ENCODE results near the gene NEBL.
A peak's percentile ranks its signal among the peaks of the same experiment; 100 is the strongest.

The NEBL gene

DNA sequence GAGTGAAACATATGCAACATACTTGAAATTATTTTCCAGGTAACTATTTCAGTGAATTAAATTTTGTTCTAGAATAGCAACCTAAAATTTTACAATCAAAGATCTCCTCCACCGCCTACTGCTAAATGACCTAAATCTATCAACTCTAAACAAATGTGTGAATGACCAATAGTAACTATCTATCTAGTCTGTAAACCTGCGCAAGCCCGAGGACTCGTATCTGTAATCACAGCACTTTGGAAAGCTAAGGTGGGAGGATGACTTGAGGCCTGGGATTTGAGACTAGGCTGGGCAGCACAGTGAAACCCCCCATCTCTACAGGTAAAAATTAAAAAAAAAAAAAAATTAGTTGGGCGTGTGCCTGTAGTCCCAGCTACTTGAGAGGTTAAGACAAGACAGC lies 83.0 kb downstream of the NEBL start:
- DNase-seq (ENCODE audit: low read depth, low spot score), result no peak

DNA sequence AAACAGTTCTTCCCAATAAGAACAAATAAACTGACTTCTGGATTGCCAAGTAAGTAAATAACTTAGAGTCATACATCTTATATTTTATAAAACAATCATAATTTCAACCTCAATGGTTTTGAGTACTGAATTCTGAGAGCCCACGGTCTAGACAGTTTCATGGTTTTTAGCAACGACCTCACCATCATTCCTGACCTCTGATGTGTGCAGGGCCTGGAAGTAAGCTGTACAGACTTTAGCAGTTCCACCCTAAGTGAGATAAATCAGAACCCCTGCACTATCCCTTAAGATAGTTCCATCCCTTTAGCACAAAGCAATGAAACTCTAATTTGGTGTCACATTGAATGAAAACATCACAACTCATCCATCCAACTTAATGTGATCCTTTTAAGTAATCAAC lies 86.0 kb downstream of the NEBL start:
- no peak for DNase-seq (ENCODE audit: low read depth, low spot score)
- H3K4me3 ChIP-seq (ENCODE audit: low read length), result no peak overlapping the region

More for the DNA sequence above, 83.0 kb downstream of the NEBL start:
- no peak overlapping the region for H3K4me3 ChIP-seq (ENCODE audit: low read length)

DNA sequence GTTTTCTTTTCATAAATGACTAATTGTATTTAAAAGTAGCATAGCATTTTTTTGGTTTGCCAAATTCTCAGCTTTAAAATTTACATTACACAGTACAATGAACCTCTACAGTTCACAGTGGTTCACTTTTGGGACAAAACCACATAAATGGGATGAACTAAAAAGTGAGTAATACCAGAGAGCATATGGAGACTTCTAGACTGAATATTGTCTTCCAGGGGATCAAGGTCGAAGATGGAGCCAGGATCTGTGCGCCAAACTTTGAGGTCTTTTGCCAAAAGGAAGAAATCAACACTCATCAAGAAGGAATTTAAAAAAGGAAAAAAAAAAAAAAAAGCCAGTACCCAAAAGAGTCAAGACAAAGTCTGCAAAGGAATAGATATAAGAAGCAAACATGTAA lies 87.5 kb downstream of the NEBL start:
- no peak for DNase-seq (ENCODE audit: low read depth, low spot score)
- H3K4me3 ChIP-seq (ENCODE audit: low read length), result no peak overlapping the region

DNA sequence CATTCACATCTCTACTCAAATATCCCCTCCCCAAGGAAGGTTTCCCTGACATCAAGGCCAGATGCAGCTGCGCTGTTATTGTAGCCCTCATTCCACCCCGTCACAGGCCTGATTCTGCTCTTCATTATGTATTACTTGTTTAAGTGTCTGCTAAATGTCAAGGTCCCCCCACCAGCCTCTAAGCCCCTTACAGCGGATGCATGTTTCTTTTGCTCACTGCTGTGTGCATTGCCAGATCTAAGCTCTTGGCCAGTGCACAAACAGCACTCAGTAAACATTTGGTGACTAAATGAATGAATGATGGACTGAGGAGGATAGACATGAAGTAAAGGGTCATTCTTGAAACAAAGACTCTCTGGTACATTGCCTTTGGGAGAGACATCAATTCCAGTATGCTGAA lies 90.6 kb downstream of the NEBL start:
- no peak for DNase-seq (ENCODE audit: low read depth, low spot score)
- no peak overlapping the region for H3K4me3 ChIP-seq (ENCODE audit: low read length)

DNA sequence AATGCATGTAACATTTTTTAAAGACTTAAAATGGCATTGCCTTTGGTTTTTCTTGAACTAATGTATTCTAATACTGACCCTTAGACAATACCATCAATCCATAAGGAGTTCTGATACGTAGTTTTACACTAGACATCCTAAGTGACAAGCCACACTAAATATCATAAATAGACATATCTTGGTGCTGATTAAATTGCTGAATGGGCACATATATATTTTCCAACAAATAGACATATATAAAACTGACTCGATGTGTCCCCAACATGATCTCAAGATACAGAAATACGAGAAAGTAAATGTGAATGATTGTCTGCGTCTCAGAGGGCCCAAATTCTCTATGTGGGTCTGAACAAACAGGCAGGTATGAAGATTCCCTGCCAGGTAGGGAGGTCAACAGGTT lies 99.8 kb downstream of the NEBL start:
- DNase-seq (ENCODE audit: low read depth, low spot score), result no peak

DNA sequence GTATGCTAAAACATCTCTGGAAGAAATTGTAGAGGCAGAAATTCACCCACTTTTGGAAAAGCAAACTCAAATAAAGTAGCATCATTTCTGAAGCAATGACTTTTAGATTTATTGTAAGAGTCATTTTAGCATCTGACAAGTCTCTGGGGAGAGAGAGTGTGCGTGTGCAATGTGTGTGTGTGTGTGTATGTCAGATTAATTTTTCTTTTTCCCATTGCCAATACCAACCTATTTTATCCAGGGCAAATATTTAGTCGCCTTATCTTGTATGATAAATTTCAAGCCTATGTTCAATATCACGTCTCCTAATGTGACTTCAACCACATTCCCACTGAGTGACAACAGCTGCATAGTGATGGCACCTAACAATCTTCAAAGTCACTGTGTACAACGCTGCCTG lies 101.7 kb downstream of the NEBL start:
- no peak for DNase-seq (ENCODE audit: low read depth, low spot score)
- no peak overlapping the region for H3K4me3 ChIP-seq (ENCODE audit: low read length)

More for the DNA sequence above, 99.8 kb downstream of the NEBL start:
- no peak overlapping the region for H3K4me3 ChIP-seq (ENCODE audit: low read length)

- no peak overlapping the region for H3K4me3 ChIP-seq (ENCODE audit: low read length)
- no peak for DNase-seq (ENCODE audit: low read depth, low spot score)
These were observed 111.9 kb downstream of the NEBL start for GRCh38 chr10:20785174-20785573.

GRCh38 chr10:20778008-20778757 lies 118.9 kb downstream of the NEBL start:
- no peak overlapping the region for H3K4me3 ChIP-seq (ENCODE audit: low read length)
- no peak for DNase-seq (ENCODE audit: low read depth, low spot score)

- H3K4me3 ChIP-seq (ENCODE audit: low read length), result no peak overlapping the region
These were observed 120.6 kb downstream of the NEBL start for GRCh38 chr10:20776384-20777118.

GRCh38 chr10:20771051-20771450 lies 126.1 kb downstream of the NEBL start:
- no peak overlapping the region for H3K4me3 ChIP-seq (ENCODE audit: low read length)
- no peak for DNase-seq (ENCODE audit: low read depth, low spot score)

More at GRCh38 chr10:20776384-20777118, 120.6 kb downstream of the NEBL start:
- no peak for DNase-seq (ENCODE audit: low read depth, low spot score)

DNA sequence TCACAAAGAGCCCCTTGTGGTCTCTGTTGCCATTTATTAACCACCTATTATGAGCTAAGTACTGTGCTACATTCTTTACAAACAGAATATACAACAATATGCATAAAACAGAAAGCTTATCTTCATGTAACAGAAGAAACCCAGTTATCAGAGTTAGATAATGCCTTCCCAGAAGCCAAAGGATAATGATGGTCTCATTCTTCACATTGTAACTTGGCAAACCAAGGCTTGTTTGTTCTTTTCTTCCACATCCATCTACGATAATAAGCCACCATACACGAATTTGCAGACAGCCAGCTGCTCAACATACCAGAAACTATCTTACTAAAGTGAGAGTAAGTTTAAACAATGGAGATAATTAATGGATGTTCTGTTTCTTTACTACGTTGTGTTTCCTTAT lies 127.6 kb downstream of the NEBL start:
- no peak overlapping the region for H3K4me3 ChIP-seq (ENCODE audit: low read length)
- no peak for DNase-seq (ENCODE audit: low read depth, low spot score)

- no peak overlapping the region for H3K4me3 ChIP-seq (ENCODE audit: low read length)
- peak; percentile 8 for DNase-seq (ENCODE audit: low read depth, low spot score)
These were observed 128.3 kb downstream of the NEBL start for GRCh38 chr10:20768843-20769242.

DNA sequence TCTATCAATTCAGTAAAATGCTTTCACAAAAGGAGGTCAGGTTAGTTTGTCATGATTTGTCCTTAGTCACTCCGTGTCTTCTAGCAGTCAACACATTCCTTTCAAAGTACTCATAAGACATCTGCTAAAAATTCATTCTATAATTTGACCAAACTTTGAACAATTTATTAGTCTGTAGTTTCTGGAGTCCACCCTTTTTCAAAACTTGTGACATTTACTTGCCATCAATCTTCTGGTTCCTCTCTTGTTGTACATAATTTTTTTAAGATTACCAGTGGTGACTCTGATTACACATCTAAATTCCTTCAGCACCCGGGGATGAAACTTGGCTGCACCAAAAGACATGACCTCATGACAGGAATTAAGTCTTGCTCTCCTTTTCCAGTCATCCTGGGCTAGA lies 130.1 kb downstream of the NEBL start:
- no peak for DNase-seq (ENCODE audit: low read depth, low spot score)
- H3K4me3 ChIP-seq (ENCODE audit: low read length), result no peak overlapping the region

DNA sequence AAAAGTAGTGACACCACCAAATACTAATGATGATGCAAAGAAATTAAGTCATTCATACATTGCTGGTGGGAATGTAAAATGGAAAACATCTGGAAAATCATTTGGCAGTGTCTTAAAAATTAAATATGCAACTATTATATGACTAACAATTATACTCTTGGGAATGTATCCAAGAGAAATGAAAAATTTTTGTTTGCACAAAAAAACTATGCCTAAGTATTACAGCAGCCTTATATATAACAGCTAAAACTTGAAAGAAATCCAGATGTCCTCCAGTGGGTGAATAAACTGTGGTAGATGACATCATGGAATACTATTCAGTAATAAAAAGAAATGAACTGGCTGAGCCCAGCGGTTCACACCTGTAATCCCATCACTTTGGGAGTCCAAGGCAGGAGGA lies 132.0 kb downstream of the NEBL start:
- H3K4me3 ChIP-seq (ENCODE audit: low read length), result no peak overlapping the region
- DNase-seq (ENCODE audit: low read depth, low spot score), result no peak

DNA sequence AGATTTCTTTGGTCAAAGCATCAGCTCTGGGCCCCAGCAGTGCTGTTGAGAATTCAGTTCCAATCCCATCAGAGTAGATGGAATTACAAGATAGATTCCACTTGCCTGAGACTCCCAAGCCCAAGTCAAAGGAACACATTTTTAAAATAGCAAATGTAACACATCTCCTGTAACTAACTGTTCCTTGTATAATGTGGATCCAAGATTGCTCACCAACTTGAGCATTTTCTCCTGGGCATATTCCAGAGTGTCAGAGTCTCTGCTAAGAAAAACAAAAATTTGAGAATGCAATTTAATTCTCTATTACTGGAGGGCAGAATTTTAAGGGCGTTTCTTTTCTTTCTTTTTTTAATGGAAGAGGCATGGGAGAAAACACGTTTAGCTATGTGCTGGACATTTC lies 136.7 kb downstream of the NEBL start:
- no peak for DNase-seq (ENCODE audit: low read depth, low spot score)
- H3K4me3 ChIP-seq (ENCODE audit: low read length), result no peak overlapping the region

- no peak overlapping the region for H3K4me3 ChIP-seq (ENCODE audit: low read length)
- DNase-seq (ENCODE audit: low read depth, low spot score), result no peak
These were observed 148.6 kb downstream of the NEBL start for GRCh38 chr10:20748551-20748950.

DNA sequence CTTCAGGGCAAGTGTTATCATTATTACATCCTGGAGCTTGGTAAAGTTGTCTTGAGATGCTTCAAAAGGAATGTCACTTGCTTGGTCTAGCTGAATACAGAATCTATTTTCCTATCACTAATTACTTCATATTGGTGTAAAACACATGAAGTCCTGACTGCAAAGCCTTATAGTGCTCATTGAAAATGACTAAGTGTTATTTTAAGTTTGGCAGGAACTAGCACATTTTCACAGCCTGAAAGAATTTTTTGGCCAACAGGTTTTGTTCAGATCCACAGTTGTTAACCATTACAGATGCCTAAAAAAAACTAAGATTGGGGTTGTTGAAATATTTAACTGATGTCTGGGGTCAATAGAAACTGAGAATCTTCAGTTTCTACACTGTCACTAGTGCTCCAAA lies 149.3 kb downstream of the NEBL start:
- no peak overlapping the region for H3K4me3 ChIP-seq (ENCODE audit: low read length)

GRCh38 chr10:20746856-20747255 lies 150.3 kb downstream of the NEBL start:
- no peak for DNase-seq (ENCODE audit: low read depth, low spot score)

More for the DNA sequence above, 149.3 kb downstream of the NEBL start:
- no peak for DNase-seq (ENCODE audit: low read depth, low spot score)

DNA sequence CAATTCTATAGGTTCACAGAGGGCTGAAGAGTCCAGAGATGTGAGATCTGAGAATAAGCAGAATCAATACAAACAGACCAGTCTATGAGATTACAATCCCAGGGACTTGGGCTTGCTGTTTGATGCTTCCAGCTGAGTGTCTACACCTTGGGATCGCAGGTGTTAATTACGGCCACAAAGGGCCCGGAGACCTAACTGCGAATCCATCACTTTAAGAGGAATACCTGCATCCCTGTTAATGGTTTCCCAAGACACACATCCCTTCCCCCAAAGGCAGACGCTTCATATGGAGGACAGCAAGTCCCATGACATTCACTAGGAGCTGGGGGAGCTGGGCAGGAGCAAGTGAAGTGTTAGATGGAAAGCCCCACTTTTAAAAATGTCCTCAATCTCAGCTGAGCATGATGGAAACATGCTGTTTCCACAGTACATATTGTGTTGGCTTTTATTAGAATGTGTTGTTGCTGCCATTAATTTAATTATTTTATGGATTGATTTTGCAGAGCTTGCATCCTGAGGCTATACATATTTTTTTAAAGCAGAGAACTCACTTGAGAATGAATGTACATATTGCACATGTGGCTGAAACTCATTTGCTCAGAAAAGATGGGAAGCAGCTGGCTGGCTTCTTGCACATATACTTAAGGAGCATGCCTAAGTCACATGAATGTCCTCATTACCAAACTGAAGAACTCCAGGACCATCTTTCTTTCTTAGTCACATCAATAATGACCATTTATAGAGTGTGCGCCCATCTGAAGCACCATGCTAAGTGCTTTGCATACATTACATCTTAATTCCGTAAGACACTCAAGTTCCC lies 151.3 kb downstream of the NEBL start:
- no peak overlapping the region for H3K4me3 ChIP-seq (ENCODE audit: low read length)
- DNase-seq (ENCODE audit: low read depth, low spot score), result no peak

More at GRCh38 chr10:20746856-20747255, 150.3 kb downstream of the NEBL start:
- H3K4me3 ChIP-seq (ENCODE audit: low read length), result no peak overlapping the region

GRCh38 chr10:20744821-20745220 lies 152.3 kb downstream of the NEBL start:
- DNase-seq (ENCODE audit: low read depth, low spot score), result no peak

More at GRCh38 chr10:20744821-20745220, 152.3 kb downstream of the NEBL start:
- H3K4me3 ChIP-seq (ENCODE audit: low read length), result no peak overlapping the region

All from Jurkat, Clone E6-1 (cell line).